Inflammatory macrophage (primary cell): ENCODE measurements around the gene BCAR3.

Experiments
- DNase-seq, 2 donors: peaks; one replicate each; pipeline ENCODE4 v3.0.0-alpha.2; 2020 to 2022
- total RNA-seq, 18 experiments: gene quantifications; one replicate each; lab custom pipeline; 2026; ENCODE audit warnings: mixed read lengths in 6 of 18, inconsistent platforms in 2 of 18; lab: John Stamatoyannopoulos, UW

The BCAR3 gene
- total RNA-seq, result 10.9 to 52.8 (median 24.6) reads per million in 18 experiments

DNA sequence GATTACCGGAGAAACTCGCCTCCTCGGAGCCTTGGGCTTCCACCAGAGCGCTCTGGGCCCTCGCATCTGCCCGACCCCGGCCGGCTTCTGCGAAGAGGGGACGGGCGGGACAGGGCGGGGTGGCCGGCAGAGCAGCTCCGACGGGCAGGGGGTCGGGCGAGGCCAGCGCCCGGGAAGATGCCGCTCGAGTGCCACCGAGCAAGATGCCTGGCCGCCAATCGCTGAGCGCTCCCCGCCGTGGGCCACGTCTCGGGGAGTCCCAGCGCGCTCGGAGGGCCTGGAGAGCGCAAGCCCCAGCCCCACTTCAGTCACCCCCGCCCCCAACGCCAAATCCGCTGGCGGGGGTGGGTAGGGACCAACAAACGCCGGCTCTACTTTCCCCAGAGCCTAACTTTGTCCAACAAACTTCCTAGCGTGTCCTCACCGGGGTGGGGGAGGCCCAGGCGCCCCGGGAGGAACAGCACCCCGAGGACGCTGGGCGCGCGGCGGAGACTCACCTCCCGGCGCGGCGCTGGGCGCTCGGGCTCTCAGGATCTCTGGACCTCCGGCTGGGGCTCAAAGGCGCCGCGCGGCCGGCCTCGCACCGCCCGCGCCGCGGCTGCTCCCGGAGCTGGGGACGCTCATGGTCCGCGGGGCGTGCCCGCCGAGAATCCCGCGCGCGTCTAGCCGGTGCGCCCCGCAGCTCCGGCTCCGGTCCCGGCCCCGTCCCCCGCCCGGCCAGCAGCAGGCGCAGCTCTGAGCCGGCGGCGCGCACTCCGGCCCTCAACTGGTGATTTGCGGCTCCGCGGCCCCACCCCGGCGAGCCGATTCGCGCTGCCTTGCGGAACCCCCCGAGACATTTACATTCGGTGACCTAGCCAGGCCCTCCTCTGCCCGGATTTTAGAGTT lies at the start of gene BCAR3:
Gene BCAR3 (minus strand): TSS at position 737 of the 888 bp plus-strand sequence. CDS start 6,907 bp downstream, outside the sequence.
- DNase-seq, result peak; percentile 69 to 91

DNA sequence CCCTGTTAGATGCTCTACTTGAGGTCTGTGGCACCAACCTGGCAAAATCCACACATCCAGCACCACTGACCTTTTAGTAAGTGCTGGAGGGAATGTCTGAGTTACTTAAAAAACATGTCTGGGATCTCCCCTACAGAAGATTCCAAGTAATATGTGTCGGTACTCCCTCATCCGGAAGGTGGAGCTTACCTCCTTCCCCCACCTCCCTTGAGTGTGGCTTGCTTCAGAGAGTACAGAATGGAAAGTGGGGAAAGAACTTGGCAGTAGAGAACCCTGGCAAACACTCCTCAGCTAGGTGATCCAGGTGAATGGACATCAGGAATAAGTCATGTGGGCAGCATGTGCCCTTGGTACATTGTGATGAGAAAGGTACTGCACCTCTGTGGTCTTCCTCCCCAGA lies 49.0 kb upstream of the BCAR3 start:
- no peak for DNase-seq

DNA sequence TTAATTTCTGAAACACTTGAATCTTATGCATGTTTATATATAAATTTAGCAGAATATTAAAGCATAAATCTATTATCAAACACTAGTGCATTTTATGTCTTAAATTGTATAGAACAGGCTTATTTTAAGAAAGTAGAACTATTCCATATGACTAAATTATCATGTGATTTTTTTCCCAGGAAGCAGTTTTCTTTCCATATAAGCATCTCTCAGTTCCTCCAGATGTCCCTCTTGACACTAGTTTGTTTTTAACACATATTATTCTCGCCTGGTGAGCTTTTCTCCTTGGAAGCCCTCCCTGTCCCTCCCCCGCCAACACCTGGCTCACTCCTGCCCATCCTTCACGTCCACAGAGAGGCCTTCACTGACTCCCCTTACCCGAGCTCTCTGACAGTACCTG lies 48.3 kb upstream of the BCAR3 start:
- no peak for DNase-seq

DNA sequence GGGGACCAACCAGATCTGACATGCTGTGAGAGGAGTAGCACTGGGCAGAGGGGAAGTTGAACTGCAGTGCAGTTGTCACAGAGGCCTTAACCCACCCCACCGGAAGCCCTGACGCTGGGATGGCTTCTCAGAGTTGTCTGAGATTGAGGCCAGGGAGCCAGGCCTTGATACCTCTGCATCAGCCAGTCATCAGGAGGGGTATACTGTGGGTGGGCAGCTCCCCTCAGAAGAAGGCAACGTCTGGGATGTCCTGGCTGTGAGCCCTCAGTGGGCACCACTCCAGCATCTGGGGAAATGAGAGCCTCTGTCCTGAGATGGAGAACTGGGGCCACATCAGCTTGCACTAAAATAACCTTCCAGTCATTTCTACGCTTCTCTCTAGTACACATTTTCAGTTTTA lies 47.9 kb upstream of the BCAR3 start:
- no peak for DNase-seq

DNA sequence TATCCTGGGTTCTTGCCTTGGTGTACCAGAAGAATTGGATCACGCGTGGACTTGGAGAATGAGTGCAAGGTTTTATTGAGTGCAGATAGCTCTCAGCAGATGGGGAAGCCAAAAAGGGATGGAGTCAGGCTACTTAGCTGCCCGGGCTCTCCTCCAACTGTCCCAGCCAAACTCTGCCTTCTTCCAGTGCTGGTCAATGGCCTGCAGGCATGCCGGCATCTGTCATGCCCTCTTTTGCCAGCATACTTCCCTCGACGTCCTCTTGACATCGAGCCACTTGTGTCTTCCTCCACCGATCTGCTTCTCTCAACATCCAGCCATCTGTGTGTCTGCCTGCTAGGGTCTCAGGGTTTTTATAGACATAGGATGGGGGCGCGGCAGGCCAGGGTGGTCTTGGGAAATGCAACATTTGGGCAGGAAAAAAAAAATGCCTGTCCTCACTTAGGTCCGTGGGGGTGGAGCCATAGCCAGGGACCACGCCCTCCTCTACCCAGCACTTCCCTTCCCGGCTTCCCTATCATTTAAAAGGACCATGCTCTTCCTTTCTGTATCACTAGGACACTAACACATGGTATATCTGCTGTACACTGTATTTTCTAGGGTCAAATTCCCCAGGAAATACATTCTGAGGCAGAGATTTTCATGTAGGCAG lies 47.0 kb upstream of the BCAR3 start:
- DNase-seq, result no peak

DNA sequence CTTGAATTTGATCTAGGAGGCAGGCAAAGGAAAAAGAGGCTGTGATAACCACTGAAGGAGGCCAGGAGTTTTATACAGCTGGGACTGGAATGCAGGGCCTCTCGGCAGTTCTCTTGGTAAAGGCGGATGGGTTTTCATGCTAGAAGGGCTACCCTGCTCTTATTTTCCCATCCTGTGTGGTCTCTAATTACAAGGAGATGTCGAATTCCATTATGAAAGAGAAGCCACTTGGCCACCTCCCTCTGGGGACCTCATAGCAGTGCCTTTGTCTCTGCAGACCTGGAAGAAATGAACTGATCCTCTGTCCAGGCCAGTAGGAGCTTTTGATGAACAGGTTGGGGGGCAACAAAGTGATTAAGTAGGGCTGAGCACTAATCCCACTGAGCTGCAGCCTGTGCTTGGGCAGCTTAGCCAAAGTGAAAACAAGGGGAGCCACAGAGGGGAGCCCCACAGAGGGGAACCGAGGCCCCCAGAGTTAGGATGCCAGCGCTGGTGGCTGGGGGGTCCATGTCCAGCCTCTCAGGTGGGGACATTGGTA lies 42.2 kb upstream of the BCAR3 start:
- no peak for DNase-seq

DNA sequence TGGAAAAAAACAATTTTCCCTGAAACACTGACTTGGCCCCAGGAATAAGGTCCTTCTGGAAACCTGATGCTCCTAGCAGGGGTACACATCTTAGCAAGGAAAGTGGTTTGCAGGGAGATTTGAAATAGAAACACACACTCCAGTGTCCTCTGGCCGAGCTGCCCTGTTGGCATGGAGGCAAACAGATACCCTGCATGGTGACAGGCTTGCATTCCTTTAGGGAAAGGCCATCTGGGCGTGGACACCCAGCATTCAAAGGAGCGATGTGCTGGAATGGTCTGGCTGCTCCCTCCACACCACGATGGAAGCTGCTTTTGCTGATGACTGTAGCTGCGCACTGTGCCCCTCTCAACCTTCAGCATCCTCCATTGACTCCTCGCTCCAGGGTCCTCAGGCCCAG lies 41.5 kb upstream of the BCAR3 start:
- DNase-seq, result no peak

DNA sequence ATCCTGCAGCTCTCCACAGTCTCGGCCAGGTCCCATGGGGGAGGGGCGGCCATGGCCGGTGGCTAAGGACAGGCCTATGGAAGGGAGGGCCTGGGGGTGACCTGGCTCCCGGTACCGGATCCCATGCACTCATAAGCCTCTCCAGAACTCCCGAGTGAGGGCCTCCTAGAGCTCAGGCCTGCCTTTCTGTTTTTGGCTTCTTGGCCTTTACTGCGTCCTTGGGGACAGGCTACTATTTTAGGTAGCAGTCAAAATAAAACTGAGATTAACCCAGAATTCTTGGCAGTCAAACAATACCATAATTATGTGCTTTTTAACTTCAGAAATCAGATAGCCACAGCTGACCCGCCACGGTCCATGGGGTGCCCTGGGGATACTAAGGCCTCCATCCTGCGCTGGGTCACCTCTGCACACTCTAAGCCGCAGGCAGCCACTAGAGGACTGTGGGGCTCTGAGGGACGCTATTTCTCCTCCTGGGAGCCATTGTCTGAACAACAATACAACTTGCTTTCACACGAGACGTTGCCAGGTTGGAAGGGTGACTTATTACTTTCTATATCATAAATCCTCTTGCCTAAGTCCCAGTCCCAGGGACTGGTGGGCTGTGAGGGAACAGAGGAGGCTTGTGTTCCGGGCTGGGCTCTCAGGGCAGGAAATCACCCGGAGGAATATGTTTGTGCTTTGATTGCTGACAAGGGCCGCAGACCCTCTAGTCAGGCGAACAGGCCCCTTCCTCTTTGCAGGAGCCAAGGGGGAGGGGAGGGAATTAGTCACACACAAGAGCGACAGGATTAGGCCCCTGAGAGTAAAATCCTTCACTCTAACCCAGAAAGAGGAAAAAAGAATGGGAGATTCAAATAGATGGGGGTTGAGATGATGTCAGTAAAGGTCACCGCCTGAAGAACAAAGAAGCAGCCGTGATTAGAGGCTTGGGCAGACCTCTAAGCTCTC lies 40.7 kb upstream of the BCAR3 start:
- no peak for DNase-seq

DNA sequence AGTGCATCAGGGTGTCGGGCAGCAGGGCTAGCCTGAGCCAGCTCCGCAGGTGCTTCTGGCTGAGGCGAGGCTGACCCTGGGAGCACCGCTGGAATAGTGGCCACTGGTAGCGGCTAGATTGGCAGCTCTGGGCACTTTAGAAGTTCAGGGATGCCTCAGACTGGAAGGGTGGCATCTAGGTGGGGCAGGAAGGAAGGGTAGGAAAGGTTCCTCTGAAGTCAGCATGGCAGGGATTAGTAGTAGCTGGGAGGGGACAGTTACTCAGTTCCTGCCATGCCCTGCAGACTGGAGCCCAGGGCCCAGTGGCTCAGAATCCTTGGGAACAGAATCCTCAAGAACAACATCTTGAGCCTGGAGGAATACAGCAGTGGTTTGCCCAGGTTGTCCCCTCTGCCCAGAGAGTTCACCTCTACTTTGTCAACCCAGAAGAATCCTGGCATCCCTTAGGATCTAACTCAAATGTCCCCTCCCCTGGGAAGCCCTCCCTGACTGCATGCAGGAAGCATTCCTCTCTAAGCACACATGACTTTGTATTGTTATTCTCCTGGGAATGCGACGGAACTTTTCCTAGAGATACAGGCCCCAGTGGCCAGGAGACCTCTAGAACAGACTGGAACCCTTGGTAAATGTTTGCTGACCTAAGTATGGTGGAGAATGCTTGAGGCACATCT lies 39.5 kb upstream of the BCAR3 start:
- no peak for DNase-seq

DNA sequence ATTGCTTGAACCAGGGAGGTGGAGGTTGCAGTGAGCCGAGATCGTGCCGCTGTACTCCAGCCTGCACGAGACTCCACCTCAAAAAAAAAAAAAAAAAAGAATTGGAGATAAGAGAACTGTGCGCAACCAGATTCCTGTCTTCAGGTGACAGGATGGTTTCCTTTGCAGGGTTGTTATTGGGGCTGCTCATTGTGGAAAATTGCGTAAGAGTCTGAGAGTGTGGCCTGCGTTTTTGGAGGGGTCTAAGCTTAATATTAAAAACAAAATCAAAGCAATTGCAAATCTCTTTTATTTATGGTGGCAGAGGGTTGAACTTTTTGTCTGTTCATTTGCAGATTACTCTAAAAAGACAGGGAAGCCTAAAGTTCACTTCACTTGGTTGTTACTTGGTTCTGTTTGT lies 36.0 kb upstream of the BCAR3 start:
- no peak for DNase-seq

DNA sequence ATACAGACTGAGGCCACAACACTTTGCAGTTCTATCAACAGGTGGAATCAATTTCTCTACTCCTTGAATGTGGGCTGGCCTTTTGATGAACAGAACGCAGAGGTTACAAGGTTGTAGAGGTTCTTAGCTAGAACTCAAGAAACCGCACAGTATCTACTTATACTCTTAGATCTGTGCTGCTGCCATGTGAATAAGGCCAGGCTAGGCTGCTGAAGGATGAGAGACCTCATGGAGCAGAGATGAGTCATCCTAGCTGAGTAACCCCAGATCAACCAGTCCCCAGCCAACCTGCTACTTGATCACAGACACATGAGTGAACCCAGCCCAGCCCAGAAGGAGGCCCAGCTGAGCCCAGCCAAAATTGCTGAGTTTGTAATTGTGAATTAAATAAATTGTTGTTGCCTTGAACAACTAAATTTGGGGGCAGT lies 35.3 kb upstream of the BCAR3 start:
- DNase-seq, result no peak

DNA sequence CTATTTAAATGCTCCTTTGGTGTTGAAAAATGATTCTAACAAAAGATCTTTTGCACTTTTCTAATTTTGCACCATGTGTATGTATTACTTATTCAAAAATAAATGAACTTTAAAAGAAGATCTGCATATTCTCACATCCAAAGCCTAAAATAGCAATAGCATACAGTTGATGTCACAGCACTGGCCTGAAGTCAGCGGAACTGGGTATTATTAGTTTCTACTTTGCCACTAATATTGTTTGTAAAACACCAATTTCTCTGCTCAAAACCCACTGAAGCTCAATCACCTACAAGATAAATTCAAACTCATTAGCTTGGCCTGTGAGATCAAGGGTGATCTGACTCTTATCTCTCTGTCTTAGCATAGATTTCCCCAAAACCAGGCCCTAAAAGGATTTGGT lies 34.5 kb upstream of the BCAR3 start:
- DNase-seq, result no peak

DNA sequence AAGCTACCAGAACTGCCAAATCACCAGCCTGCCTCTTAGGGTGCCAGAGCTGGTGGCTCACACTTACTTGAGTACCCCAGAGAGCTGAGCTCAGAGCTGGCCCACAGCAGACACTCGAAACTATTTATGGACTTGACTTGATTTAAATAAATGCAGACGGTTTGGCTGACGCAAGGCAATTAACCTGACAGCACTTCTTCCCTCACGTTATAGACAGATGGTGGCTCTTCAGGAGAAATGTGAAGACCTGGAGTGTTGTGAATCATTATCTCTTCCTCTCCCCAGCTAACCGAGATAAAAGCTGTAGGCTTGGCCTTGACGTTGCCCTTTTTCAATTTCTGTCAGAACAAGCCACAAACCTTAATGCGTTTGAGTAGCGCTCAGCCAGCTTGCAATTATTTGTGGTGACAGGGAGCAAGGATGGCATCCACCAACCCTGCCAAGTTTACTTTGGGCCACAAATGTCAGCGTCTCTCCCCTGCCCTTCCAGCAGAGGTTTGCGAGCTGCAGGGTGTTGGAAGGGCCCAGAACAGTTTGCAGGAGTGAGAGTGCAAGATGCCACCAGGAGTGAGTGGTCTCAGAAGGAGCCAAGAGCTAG lies 34.0 kb upstream of the BCAR3 start:
- DNase-seq, result no peak

DNA sequence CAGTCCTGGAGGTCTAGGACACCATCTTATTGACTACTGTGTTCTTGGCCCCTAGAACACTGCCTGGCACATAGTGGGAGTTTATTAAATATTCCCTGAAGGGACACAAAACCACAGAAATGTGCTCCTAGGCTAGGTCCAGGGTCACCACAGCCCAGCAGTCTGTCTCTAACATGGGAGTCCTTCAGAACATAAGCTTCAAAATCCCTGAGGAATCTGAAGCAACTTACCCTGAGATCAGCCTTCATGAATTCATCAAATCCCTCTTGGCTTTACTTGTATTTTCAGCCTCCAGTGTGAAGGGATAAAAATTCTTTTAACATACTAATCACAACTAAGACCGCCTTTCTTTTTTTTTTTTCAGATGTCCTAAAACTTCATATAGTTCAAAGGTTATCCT lies 32.7 kb upstream of the BCAR3 start:
- no peak for DNase-seq

DNA sequence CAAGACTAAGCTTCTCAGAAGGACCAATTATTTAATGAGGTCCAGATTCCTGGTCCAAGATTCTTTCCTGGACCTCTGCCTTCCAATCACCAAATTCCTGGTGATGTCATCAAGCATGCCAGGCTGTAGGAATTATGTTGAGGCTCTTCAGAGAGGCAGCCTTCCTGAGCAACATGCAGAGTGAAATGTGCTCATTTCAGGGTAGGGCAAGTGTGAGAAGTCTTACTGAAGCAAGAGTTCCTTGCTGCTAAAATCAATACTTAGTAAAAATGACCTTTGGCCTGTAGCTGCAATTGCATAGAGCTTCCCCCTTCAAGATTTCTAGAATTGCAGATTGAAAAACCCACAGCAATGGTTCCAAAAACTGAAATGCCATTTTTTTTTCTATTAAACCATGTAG lies 31.7 kb upstream of the BCAR3 start:
- peak; percentile 23 to 50 for DNase-seq

DNA sequence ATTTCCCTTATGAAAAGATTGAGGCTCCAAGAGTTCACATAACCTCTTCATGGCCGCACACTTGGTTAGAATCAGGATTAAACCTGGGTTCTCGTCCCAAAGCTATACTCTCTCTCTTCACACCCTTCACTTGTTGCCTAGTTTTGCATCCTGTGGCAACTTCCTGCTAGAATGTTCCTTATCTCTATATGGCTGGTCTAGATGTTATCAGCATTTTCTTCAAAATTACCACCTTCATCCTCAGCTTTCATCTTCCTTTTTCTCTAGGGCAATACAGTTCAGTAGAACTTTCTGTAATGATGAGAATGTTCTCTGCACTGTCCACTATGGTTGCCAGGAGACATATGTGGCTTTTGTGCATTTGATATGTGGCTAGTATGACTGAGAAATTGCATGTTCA lies 31.1 kb upstream of the BCAR3 start:
- DNase-seq, result no peak

DNA sequence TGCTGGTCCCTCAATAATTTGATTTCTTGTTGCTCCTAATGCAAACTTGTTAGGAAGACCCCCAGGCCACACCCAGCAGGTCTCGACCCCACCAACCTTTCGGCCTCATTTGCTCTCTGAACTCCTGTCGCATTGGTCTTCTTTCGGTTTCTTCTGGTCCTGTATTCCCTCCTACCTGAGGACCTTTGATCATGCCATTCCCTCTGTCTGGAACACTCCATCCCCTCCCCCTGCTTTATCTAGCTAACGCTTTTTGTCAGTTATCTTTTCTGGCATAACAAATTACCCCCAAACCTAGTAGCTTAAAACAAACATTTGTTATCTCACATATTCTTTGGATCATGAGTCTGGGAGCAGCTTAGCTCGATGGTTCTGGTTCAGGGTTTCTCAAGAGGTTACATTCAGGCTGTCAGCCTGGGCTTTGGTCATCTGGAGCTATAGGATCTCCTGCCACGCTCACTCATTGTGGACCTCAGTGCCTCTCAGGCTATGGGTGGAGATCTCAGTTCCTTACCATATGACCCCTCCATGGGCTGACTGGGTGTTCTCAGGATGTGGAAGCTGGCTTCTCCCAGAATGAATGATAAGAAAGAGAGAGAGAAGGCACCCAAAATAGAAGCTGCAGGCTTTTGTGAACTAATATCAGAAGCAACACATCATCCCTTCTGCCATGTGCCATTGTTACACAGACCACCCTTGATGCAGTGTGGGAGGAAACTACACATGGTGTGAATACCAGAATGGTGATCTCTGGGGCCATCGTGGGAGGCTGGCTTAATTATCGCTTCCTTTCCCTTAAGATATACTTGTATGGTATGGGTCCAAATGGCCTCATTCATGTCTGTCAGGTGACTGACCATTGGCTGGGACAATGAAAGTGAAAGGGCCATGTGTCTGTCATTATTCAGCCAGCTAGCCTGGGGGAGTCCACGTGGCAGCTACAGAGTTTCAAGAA lies 29.1 kb upstream of the BCAR3 start:
- no peak for DNase-seq

DNA sequence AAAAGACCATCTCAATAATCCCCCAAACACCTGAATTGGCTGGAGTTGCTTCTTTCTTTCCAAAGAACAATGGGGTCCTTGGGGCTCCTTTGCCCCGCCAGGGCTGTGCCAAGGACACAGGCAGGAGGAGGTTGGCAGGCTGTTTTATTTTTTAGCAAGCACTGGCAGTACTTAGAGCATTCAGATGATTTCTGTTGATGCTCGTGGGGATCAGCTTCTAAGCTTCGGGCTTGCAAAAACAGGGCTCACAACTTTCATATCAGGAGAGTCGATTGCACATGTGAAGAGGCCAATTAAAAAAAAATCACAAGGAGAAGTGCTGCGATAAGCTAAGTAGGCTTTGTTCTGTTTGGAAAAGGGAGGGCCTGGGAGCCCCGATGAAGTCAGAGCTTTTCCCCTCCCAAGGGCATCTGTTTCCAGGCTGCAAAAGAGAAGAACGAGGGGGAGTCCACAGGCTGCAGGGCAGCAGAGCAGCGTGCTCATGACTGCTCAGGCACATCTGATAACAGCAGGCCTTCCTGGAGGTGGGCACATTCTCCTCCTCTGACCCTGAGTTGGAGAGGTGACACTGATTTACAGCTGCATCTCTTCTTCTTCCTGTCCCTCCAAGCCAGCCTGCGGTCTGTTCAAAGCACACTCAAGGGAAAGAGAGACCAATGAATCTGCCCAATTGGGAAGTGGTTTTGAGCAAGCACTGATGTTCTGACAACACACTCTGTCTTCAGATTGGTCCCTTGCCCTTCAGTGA lies 27.3 kb upstream of the BCAR3 start:
- DNase-seq, result peak in 1 of 2 donors; percentile 27

DNA sequence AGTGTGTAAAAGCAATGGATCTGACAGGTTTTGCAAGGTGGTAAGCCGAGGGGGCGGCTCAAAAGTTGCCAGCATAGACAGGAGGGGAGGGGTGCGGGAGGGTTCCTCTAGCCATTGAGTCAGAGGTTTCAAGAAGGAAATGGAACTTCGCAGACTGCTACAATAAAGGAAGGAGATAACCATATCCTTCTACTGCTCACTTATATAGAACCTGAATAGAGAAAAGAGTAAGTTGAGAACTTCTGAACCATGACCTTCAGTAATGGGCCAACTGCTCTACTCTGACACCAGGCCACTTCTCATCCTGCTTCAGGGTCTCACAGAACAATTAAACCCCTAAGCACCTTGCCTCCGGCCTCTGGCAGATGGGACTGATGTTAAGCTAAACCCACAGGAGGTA lies 26.3 kb upstream of the BCAR3 start:
- DNase-seq, result peak; percentile 52 to 60
